ENCODE results near the gene KCNB1. TPM values are rescaled to one million over a fixed set of nuclear protein-coding genes. Genes with fewer than 3 reads are reported as not detected.

Gene KCNB1
- total RNA-seq, 1 donor from 2014 or later: 2.0 TPM

- no peak for TF ChIP-seq POLR2A (IDR thresholded peaks at IDR 0.05)
- no peak for TF ChIP-seq POLR2AphosphoS5 (IDR thresholded peaks at IDR 0.05; ENCODE audit: insufficient read depth in 1 of 2, low read depth in 1 of 2)
- TF ChIP-seq CTCF (IDR thresholded peaks at IDR 0.05): no peak
- Histone ChIP-seq H3K27ac (no peak overlapping the region), H3K4me1 (no peaks in the 10 kb centered on the region), H3K27me3 (no peaks in the 10 kb centered on the region), H3K36me3 (no peaks in the 10 kb centered on the region), H3K9me3 (no peaks in the 10 kb centered on the region), H3K4me3 (no peak overlapping the region)
- no peak for DNase-seq (ENCODE audit: extremely low spot score in 2 of 2)
- intact Hi-C loops (cut with DNase I): no loop called here
These were observed 51.1 kb downstream of the KCNB1 start for GRCh38 chr20:49431329-49431728.

- Histone ChIP-seq H3K27me3 (no peaks in the 10 kb centered on the region), H3K9me3 (no peaks in the 10 kb centered on the region), H3K4me3 (no peak overlapping the region), H3K4me1 (no peaks in the 10 kb centered on the region), H3K36me3 (no peaks in the 10 kb centered on the region), H3K27ac (no peak overlapping the region)
- intact Hi-C loops (cut with DNase I): no loop called here
- TF ChIP-seq CTCF (IDR thresholded peaks at IDR 0.05) (no peak), POLR2AphosphoS5 (IDR thresholded peaks at IDR 0.05; ENCODE audit: insufficient read depth in 1 of 2, low read depth in 1 of 2) (no peak), POLR2A (IDR thresholded peaks at IDR 0.05) (no peak)
- DNase-seq (ENCODE audit: extremely low spot score in 2 of 2): no peak
These were observed 52.1 kb downstream of the KCNB1 start for GRCh38 chr20:49430320-49430719.

GRCh38 chr20:49427751-49428518 lies 54.5 kb downstream of the KCNB1 start:
- intact Hi-C loops (cut with DNase I): no loop called here
- Histone ChIP-seq H3K36me3 (no peaks in the 10 kb centered on the region), H3K9me3 (no peaks in the 10 kb centered on the region), H3K4me3 (no peak overlapping the region), H3K27me3 (no peaks in the 10 kb centered on the region), H3K4me1 (no peaks in the 10 kb centered on the region), H3K27ac (no peak overlapping the region)
- TF ChIP-seq POLR2A (IDR thresholded peaks at IDR 0.05) (no peak), CTCF (IDR thresholded peaks at IDR 0.05) (no peak)
- DNase-seq (ENCODE audit: extremely low spot score in 2 of 2): no peak

- Histone ChIP-seq H3K9me3 (no peaks in the 10 kb centered on the region), H3K36me3 (no peaks in the 10 kb centered on the region), H3K27ac (no peak overlapping the region), H3K4me3 (no peak overlapping the region), H3K4me1 (no peaks in the 10 kb centered on the region), H3K27me3 (no peaks in the 10 kb centered on the region)
- no peak for DNase-seq (ENCODE audit: extremely low spot score in 2 of 2)
- TF ChIP-seq POLR2AphosphoS5 (IDR thresholded peaks at IDR 0.05; ENCODE audit: insufficient read depth in 1 of 2, low read depth in 1 of 2) (no peak), POLR2A (IDR thresholded peaks at IDR 0.05) (no peak), CTCF (IDR thresholded peaks at IDR 0.05) (no peak)
- intact Hi-C loops (cut with DNase I): no loop called here
These were observed 55.6 kb downstream of the KCNB1 start for GRCh38 chr20:49426873-49427272.

GRCh38 chr20:49426395-49426794 lies 56.1 kb downstream of the KCNB1 start:
- no peak overlapping the region for H3K27ac ChIP-seq
- H3K27me3 ChIP-seq: no peaks in the 10 kb centered on the region
- no peaks in the 10 kb centered on the region for H3K36me3 ChIP-seq
- no peak overlapping the region for H3K4me3 ChIP-seq
- no peaks in the 10 kb centered on the region for H3K9me3 ChIP-seq
- H3K4me1 ChIP-seq: no peaks in the 10 kb centered on the region
- DNase-seq (ENCODE audit: extremely low spot score in 2 of 2): no peak
- no peak for TF ChIP-seq CTCF (IDR thresholded peaks at IDR 0.05)
- TF ChIP-seq POLR2A (IDR thresholded peaks at IDR 0.05): no peak
- no peak for TF ChIP-seq POLR2AphosphoS5 (IDR thresholded peaks at IDR 0.05; ENCODE audit: insufficient read depth in 1 of 2, low read depth in 1 of 2)
- intact Hi-C loops (cut with DNase I): no loop called here
